SK-N-SH (cell line): Measurements from ENCODE around the gene HAUS3.

ENCODE experiments used
- ELF1 ChIP-seq: IDR thresholded peaks from 2 replicates; pipeline ENCODE4 v1.4.0; 2012
- GABPA ChIP-seq: IDR thresholded peaks from 2 replicates; pipeline ENCODE4 v1.4.0; 2012; ENCODE audit warnings: low read depth, mild to moderate bottlenecking
- IRF3 ChIP-seq: fragments of 150-350 bp; IDR thresholded peaks from 2 replicates; pipeline ENCODE4 v1.6.1; 2016; ENCODE audit warnings: mild to moderate bottlenecking, low read depth, low read length
- RAD21 ChIP-seq: IDR thresholded peaks from 2 replicates; pipeline ENCODE4 v1.6.1; 2012; ENCODE audit warnings: mild to moderate bottlenecking, low read length
- TF ChIP-seq, protein P1 (sequence below): fragments of 150-350 bp; IDR thresholded peaks from 2 replicates; pipeline ENCODE4 v1.6.1; 2017; ENCODE audit warnings: antibody characterized with exemption, low read length, low read depth, borderline replicate concordance
- TF ChIP-seq, protein P2 (sequence below): fragments of 200-600 bp; sonication (generic); IDR thresholded peaks from 2 replicates; pipeline ENCODE4 v1.6.1; 2017; ENCODE audit warnings: antibody characterized with exemption, mild to moderate bottlenecking, moderate library complexity

DNA sequence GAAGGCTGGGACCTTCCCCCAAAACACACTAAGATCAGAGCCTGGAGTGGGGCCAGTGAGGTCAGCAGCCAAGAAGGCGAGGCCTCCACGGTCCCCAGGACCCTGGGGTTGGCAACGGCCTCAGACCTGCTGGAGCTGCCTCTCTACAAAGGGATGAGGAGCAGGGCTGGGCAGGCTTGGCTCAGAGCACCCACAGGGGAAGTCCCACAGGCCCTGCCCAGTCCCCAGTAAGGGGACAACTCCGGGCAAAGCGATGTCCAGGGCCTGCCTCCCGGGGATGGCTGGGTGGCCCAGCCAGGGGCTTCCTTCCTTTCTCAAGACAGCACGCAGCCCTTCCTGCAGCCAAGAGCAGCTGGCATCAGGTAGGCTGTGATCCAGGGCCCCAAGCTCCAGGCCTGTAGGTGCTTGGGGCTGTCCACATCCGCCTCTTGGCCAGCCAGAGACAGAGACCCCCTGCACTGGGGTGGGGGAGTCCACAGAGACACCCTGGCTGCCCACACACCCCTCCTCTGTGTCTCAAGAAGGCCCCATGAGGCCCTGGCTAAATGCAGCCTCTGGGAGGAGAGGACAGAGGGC, 14.3 kb upstream of the HAUS3 start:
- TF ChIP-seq, protein P1, sequence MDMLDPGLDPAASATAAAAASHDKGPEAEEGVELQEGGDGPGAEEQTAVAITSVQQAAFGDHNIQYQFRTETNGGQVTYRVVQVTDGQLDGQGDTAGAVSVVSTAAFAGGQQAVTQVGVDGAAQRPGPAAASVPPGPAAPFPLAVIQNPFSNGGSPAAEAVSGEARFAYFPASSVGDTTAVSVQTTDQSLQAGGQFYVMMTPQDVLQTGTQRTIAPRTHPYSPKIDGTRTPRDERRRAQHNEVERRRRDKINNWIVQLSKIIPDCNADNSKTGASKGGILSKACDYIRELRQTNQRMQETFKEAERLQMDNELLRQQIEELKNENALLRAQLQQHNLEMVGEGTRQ = no peak
- TF ChIP-seq GABPA = no peak
- TF ChIP-seq, protein P2, sequence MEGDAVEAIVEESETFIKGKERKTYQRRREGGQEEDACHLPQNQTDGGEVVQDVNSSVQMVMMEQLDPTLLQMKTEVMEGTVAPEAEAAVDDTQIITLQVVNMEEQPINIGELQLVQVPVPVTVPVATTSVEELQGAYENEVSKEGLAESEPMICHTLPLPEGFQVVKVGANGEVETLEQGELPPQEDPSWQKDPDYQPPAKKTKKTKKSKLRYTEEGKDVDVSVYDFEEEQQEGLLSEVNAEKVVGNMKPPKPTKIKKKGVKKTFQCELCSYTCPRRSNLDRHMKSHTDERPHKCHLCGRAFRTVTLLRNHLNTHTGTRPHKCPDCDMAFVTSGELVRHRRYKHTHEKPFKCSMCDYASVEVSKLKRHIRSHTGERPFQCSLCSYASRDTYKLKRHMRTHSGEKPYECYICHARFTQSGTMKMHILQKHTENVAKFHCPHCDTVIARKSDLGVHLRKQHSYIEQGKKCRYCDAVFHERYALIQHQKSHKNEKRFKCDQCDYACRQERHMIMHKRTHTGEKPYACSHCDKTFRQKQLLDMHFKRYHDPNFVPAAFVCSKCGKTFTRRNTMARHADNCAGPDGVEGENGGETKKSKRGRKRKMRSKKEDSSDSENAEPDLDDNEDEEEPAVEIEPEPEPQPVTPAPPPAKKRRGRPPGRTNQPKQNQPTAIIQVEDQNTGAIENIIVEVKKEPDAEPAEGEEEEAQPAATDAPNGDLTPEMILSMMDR = no peak
- no peak for TF ChIP-seq ELF1
- TF ChIP-seq IRF3 = no peak
- no peak for TF ChIP-seq RAD21
